Right atrium auricular region (tissue), 2 donors: ENCODE data around the gene TENT4A. TPM values are rescaled to one million over a fixed set of nuclear protein-coding genes. Genes with fewer than 3 reads are reported as not detected.

Experiments
- DNase-seq: peaks from one replicate; pipeline ENCODE4 v3.0.0-alpha.2; 2019; ENCODE audit warnings: low spot score
- H3K27ac ChIP-seq, 2 donors: fragments of 200-600 bp; sonication (generic); 1 replicate in 1 of 2; 2 replicates in 1 of 2; pipeline ENCODE4 v1.5.1; 2016 to 2019
- H3K27me3 ChIP-seq, 2 donors: fragments of 200-600 bp; sonication (generic); one replicate each; pipeline versions ENCODE4 v1.5.1 to v1.6.0; 2017 to 2019
- H3K36me3 ChIP-seq: fragments of 200-600 bp; sonication (generic); one replicate; pipeline ENCODE4 v1.5.1; 2016
- H3K4me1 ChIP-seq, 2 donors: fragments of 200-600 bp; sonication (generic); one replicate each; pipeline versions ENCODE4 v1.5.1 to v1.6.0; 2017 to 2019
- H3K4me3 ChIP-seq, 2 donors: fragments of 200-600 bp; sonication (generic); 1 replicate in 1 of 2; 2 replicates in 1 of 2; pipeline ENCODE4 v1.5.1; 2017 to 2019; ENCODE audit warnings: mild to moderate bottlenecking in 1 of 2, moderate library complexity in 1 of 2
- H3K9me3 ChIP-seq, 2 donors: fragments of 200-600 bp; sonication (generic); one replicate each; pipeline ENCODE4 v1.5.1; 2019
- total RNA-seq, 2 donors: library from RNA; depleted of rRNA; stranded (reverse); fragments of >200 nt; gene quantifications; one replicate each; pipeline ENCODE4 v1.1.0, GENCODE V29; 2016
- TF ChIP-seq, protein P1 (sequence below), 2 donors: fragments of 200-600 bp; sonication (generic); IDR thresholded peaks; one replicate each; pipeline ENCODE4 v1.5.1; 2019; ENCODE audit warnings: antibody characterized with exemption in 2 of 2

The TENT4A gene
- total RNA-seq, 2 donors from 2014 or later = 7.3 to 14.9 TPM

- TF ChIP-seq, protein P1, sequence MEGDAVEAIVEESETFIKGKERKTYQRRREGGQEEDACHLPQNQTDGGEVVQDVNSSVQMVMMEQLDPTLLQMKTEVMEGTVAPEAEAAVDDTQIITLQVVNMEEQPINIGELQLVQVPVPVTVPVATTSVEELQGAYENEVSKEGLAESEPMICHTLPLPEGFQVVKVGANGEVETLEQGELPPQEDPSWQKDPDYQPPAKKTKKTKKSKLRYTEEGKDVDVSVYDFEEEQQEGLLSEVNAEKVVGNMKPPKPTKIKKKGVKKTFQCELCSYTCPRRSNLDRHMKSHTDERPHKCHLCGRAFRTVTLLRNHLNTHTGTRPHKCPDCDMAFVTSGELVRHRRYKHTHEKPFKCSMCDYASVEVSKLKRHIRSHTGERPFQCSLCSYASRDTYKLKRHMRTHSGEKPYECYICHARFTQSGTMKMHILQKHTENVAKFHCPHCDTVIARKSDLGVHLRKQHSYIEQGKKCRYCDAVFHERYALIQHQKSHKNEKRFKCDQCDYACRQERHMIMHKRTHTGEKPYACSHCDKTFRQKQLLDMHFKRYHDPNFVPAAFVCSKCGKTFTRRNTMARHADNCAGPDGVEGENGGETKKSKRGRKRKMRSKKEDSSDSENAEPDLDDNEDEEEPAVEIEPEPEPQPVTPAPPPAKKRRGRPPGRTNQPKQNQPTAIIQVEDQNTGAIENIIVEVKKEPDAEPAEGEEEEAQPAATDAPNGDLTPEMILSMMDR (IDR thresholded peaks at IDR 0.05) = no peak
- Histone ChIP-seq H3K4me3 (no peak overlapping the region), H3K27ac (no peak overlapping the region), H3K27me3 (no peaks in the 10 kb centered on the region), H3K4me1 (no peaks in the 10 kb centered on the region), H3K36me3 (no peaks in the 10 kb centered on the region), H3K9me3 (no peaks in the 10 kb centered on the region)
- DNase-seq = no peak
Observed at GRCh38 chr5:6687505-6687904, 25.7 kb upstream of the TENT4A start.

DNA sequence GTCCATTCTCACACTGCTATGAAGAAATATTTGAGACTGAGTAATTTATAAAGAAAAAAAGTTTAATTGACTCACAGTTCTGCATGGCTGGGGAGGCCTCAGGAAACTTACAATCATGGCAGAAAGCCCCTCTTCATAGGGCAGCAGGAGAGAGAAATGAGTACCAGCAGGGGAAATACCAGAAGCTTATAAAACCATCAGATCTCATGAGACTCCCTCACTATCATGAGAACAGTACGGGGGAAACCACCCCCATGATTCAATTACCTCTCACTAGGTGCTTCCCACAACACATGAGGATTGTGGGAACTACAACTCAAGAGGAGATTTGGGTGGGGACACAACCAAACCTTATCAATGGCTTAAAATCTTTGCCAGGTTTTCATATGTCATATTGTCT, 20.3 kb upstream of the TENT4A start:
- TF ChIP-seq, protein P1 (IDR thresholded peaks at IDR 0.05) = no peak
- no peak overlapping the region for H3K27ac ChIP-seq
- no peak overlapping the region for H3K4me3 ChIP-seq
- H3K4me1 ChIP-seq = no peaks in the 10 kb centered on the region
- no peaks in the 10 kb centered on the region for H3K36me3 ChIP-seq
- no peaks in the 10 kb centered on the region for H3K9me3 ChIP-seq
- no peaks in the 10 kb centered on the region for H3K27me3 ChIP-seq
- DNase-seq = no peak

- TF ChIP-seq, protein P1 (IDR thresholded peaks at IDR 0.05) = no peak
- DNase-seq = no peak
- Histone ChIP-seq H3K9me3 (no peaks in the 10 kb centered on the region), H3K4me1 (no peaks in the 10 kb centered on the region), H3K4me3 (no peak overlapping the region), H3K36me3 (no peaks in the 10 kb centered on the region), H3K27ac (no peak overlapping the region), H3K27me3 (no peaks in the 10 kb centered on the region)
Observed at GRCh38 chr5:6698696-6699095, 14.5 kb upstream of the TENT4A start.

GRCh38 chr5:6699357-6699756, 13.9 kb upstream of the TENT4A start:
- Histone ChIP-seq H3K27ac (no peak overlapping the region), H3K4me1 (peaks cover 0 to 5% of the 10 kb centered on the region in 2 donors), H3K4me3 (no peak overlapping the region), H3K9me3 (no peaks in the 10 kb centered on the region), H3K36me3 (no peaks in the 10 kb centered on the region), H3K27me3 (no peaks in the 10 kb centered on the region)
- TF ChIP-seq, protein P1 (IDR thresholded peaks at IDR 0.05) = no peak
- DNase-seq = no peak

DNA sequence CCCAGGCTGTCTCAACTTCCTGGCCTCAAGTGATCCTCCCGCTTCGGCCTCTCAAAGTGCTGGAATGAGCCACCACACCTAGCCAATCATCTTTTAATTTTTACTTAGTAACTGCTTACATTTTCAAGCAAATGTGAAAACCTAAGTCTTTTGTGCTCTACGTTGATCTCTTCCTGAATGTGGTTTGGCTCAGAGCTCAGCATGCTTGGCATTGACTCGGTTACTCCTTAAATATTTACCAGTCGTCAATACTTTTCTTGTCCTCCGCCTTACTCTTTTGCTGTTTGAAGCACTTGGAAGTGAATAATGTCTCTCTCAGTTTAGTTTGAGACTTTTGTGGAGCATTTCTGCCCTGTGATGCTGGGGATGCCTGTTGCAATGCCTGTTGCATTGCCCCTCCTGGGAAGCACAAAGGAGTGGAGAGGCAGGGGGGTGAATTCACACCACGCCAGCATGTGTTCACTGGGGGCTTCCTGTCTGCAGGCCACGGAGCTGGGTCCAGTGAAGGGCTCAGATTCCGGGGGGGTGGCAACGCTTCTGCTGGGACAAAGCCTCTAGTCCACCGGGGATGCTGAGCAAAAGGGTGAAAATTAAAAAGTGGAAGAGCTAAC, 13.1 kb upstream of the TENT4A start:
- H3K4me1 ChIP-seq = peaks cover 0 to 14% of the 10 kb centered on the region in 2 donors
- no peak overlapping the region for H3K4me3 ChIP-seq
- H3K27me3 ChIP-seq = no peaks in the 10 kb centered on the region
- H3K27ac ChIP-seq = no peak overlapping the region
- DNase-seq = no peak
- H3K9me3 ChIP-seq = no peaks in the 10 kb centered on the region
- TF ChIP-seq, protein P1 (IDR thresholded peaks at IDR 0.05) = no peak
- H3K36me3 ChIP-seq = no peaks in the 10 kb centered on the region
